GM19238 (cell line): Measurements from ENCODE around the gene ELMO3.

Source experiments
- DNase-seq: peaks from one replicate; pipeline ENCODE4 v3.0.0; 2011; ENCODE audit warnings: low spot score; ENCODE audit not compliant: insufficient read length

Gene ELMO3

GRCh38 chr16:67181346-67181745, 17.6 kb upstream of the ELMO3 start:
- DNase-seq = no peak

- no peak for DNase-seq
These were observed 16.6 kb upstream of the ELMO3 start for GRCh38 chr16:67182288-67182687.

GRCh38 chr16:67183284-67183626, 15.7 kb upstream of the ELMO3 start:
- no peak for DNase-seq

- DNase-seq = peak; percentile 100
These were observed 15.1 kb upstream of the ELMO3 start, which contains the start of gene MATCAP1 for GRCh38 chr16:67183627-67184452. Gene MATCAP1, minus strand, starts transcription at chr16:67183963. Its CDS starts 3,353 bp downstream, at chr16:67180610.

GRCh38 chr16:67184453-67184994, 14.4 kb upstream of the ELMO3 start:
- no peak for DNase-seq

- DNase-seq = peak; percentile 76
These were observed 13.8 kb upstream of the ELMO3 start for GRCh38 chr16:67184995-67185650.

GRCh38 chr16:67185651-67186134, 13.2 kb upstream of the ELMO3 start:
- no peak for DNase-seq

- no peak for DNase-seq
These were observed 12.4 kb upstream of the ELMO3 start for GRCh38 chr16:67186550-67186950.

GRCh38 chr16:67187175-67187890, 11.6 kb upstream of the ELMO3 start:
- no peak for DNase-seq

GRCh38 chr16:67188323-67188722, 10.6 kb upstream of the ELMO3 start:
- no peak for DNase-seq

- DNase-seq = no peak
These were observed 10.1 kb upstream of the ELMO3 start for GRCh38 chr16:67188798-67189197.

GRCh38 chr16:67190041-67190440, 8.9 kb upstream of the ELMO3 start, which contains the start of gene EXOC3L1:
Gene EXOC3L1, minus strand, starts transcription at chr16:67190136. Its CDS starts 460 bp downstream, at chr16:67189676.
- DNase-seq = no peak

- no peak for DNase-seq
These were observed 8.2 kb upstream of the ELMO3 start for GRCh38 chr16:67190448-67191399.

- DNase-seq = no peak
These were observed 7.4 kb upstream of the ELMO3 start for GRCh38 chr16:67191411-67191994.

GRCh38 chr16:67191995-67192681, 6.8 kb upstream of the ELMO3 start, which contains the start of gene E2F4:
Gene E2F4, plus strand, starts transcription at chr16:67192155. Its CDS starts 73 bp downstream, at chr16:67192228.
- DNase-seq = peak; percentile 98

GRCh38 chr16:67192781-67193361, 6.1 kb upstream of the ELMO3 start:
- DNase-seq = no peak

GRCh38 chr16:67193536-67193935, 5.4 kb upstream of the ELMO3 start:
- no peak for DNase-seq

- DNase-seq = no peak
These were observed 4.7 kb upstream of the ELMO3 start for GRCh38 chr16:67194260-67194659.

- DNase-seq = no peak
These were observed 3.3 kb upstream of the ELMO3 start for GRCh38 chr16:67195676-67196075.
